ENCODE data around the gene SLC39A3.

SLC39A3 gene

DNA sequence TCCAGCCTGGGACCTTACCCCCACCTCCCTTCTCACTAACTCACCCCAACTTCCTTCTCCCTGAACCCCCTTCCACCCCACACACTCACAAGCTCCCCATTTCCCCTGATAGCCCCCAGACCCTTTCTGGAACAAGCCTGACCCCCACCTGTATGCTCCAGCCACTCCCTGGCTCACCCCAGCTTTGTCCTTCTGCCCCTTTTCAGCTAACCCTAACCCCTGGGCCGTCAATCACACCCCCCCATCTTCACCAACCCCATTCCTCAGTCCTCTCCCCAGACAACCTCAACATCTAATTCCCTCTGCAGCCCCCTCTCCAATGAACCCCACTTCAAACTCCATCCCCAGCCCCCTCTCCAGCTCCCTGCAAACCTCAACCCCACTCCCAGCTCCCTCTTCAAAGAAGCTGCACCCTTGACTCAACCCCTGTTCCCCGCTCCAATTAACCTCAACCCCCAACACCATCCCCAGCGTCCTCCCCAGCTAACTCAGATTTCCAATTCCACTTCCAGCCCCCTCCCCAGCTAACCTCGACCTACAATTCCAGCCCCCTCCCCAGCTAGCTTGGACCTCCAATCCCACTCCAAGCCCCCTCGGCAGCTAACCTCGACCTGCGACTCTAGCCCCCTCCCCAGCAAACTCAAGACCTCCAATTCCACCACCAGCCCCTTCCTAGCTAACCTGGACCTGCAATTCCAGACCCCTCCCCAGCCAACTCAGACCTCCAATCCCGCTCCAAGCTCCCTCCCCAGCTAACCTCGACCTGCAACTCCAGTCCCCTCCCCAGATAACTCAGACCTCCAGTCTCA, 38.3 kb downstream of the SLC39A3 start:
- TF ChIP-seq GATA2 (IDR thresholded peaks at IDR 0.05; ENCODE audit: low read depth, low read length) (no peak), GATA3 (IDR thresholded peaks at IDR 0.05; ENCODE audit: low read depth, low read length) (no peak)

DNA sequence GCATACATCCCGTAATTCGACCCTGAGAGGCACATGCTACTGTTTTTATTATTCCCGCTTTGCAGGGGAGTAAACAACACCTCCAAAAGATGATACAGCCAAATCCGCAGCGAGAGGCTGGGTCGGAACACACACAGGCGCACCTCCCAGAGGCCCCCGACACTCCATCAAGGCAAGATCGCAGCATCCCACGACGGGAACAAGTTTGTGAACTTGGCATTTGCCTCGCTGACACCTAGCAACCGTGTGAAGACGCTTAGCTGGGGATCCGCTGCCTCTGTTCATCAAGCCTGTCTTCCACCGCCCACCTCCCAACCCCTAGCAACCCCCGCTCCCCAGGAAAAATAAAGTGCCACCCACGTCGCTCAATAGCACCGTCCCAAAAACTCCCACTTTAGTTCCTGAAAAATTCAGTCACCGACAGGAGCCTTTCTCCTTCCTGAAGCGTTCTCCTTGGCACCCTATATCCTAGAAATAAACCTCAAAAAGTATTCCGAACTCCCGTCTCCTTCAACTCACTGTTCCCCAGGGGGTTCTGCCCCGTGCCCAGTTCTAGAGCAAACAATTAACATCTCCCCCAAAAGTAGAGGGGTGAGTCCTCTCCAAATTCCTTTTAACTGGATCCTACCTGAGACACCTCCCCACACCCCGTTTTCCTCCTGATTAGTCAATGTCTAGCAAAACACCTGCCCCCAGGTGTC, 39.0 kb downstream of the SLC39A3 start:
- TF ChIP-seq GATA3 (IDR thresholded peaks at IDR 0.05; ENCODE audit: low read depth, low read length) (no peak), GATA2 (IDR thresholded peaks at IDR 0.05; ENCODE audit: low read depth, low read length) (no peak)

DNA sequence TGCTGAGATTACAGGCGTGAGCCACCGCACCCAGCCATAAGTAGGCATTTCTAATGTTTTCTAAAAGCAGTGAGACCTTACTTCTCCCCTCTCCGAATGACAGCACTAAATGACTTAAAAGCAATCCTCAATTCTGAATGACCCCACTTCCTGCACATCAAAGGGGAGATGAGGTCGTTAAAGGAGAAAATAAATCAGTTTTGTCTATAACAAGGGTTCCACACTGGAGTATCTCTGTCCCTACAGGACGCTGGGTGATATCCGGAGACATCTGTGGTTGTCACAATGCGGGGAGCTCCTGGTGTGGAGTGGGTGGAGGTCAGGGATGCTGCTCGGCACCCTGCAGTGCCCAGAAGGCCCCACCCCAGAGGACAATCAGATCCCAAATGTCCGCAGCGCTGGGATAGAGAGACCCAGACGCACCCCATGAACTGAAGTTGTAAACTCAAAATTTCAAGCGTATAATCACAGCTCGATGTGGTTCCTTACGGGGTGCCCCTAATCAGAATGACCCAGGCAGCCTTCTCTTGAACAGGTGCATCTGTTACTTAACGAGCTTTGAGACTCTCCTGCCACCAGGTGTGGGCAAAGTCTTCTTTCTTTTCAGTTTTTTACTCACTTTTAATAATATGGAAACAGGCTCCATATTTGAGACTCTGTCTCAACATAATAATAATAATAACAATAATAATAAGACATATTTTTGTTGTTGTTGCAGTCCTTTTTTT, 40.2 kb downstream of the SLC39A3 start:
- TF ChIP-seq GATA2 (IDR thresholded peaks at IDR 0.05; ENCODE audit: low read depth, low read length) (no peak), GATA3 (IDR thresholded peaks at IDR 0.05; ENCODE audit: low read depth, low read length) (no peak)

DNA sequence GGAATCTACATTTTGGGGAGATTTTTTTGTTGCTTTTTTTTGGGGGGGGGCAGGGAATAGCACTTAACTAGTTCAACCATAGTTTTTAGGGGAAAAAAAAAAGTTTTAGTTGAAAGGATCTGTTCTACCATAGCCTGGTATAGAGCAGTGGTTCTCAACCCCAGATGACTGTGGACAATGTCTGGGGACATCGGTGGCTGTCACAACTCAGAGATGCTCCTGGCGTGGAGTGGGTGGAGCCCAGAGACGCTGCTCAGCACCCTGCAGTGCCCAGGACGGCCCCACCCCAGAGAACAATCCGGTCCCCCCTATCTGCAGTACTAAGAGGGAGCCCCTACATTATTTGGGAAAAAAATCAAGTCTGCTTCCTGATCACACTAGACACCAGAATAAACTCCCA, 45.6 kb downstream of the SLC39A3 start:
- TF ChIP-seq GATA3 (IDR thresholded peaks at IDR 0.05; ENCODE audit: low read depth, low read length): no peak
- TF ChIP-seq GATA2 (IDR thresholded peaks at IDR 0.05; ENCODE audit: low read depth, low read length): no peak

DNA sequence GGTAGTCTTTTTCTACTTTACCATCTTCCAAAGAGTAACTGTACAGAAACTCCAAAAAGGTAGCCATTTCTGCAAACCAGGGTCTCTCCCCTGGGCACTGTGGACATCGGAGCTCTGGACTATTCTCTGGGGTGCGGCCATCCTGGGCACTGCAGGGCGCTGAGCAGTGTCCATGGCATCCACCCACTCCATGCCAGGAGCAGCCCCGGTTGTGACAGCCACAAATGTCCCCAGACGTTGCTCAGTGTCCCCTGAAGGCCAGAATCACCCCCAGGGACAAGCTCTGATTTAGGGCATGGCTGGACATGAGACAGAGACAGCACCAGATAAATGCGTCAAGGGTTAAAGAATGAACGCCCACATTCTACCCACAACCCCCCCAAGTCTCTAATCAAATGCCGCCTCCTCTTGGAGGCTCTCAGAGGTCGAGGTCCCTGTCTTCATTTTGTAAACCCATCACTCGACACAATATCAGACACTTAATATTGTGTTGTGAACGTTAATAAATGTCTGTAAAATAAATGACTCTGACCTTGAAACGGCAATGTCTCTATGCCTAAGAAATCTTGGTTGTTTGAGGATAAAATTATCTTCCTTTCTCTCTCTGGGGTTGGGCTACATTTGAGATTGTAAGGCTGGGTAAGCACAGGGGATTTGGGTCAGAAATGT, 46.2 kb downstream of the SLC39A3 start:
- TF ChIP-seq GATA3 (IDR thresholded peaks at IDR 0.05; ENCODE audit: low read depth, low read length) (no peak), GATA2 (IDR thresholded peaks at IDR 0.05; ENCODE audit: low read depth, low read length) (no peak)

DNA sequence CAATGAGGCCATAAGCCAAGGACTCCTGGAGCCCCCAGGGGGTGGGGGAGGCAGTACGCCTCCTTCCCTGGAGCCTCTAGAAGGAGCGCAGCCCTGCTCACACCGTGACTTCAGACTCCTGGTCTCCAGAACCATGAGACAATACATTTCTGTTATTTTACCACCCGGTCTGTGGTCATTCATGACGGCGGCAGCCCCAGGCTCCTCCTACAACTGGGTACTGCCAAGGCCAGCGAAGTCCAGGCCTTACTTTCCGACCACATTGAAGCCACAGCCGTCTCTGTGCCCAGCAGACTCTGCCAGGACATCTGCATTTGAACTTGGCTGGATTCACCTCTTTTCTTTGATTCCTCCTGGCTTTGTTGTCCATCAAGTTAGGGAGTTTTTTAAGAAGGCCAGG, 47.9 kb downstream of the SLC39A3 start:
- TF ChIP-seq GATA3 (IDR thresholded peaks at IDR 0.05; ENCODE audit: low read depth, low read length) (no peak), GATA2 (IDR thresholded peaks at IDR 0.05; ENCODE audit: low read depth, low read length) (no peak)

DNA sequence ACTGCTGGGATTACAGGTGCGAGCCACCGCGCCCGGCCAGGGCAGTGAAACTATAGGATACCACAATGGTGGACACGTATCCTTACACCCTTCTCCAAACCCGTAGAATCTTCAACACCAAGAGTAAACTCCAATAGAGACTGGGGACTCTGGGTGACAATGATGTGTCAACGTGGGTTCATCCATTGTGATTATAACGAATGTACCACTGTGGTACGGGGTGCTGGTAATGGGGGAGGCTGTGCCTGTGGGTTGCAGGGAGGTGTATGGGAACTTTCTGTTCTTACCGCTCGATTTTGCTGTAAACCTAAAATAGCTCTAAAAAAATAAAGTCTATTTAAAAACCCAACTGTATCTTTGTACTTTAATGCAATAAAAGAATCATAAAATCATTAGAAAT, 49.0 kb downstream of the SLC39A3 start:
- TF ChIP-seq GATA2 (IDR thresholded peaks at IDR 0.05; ENCODE audit: low read depth, low read length): no peak

DNA sequence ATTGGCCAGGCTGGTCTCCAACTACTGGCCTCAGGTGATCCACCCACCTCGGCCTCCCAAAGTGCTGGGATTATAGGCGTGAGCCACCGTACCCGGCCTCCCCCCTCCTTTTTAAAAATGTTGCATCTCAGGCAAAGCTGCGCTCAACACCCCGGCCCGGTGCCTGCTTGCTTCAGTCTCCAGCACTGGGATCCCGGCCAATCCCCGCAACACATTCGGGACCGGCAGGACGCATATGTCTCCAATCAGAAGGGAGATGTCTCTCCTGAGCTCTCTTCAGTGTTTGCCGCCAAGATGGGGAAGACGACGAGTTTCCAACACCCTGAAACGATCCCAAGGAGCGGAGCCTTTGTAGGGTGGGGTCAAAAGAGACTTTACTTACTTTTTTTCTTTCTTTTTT, 53.5 kb downstream of the SLC39A3 start:
- no peak for TF ChIP-seq GATA2 (IDR thresholded peaks at IDR 0.05; ENCODE audit: low read depth, low read length)
- TF ChIP-seq GATA3 (IDR thresholded peaks at IDR 0.05; ENCODE audit: low read depth, low read length): no peak

DNA sequence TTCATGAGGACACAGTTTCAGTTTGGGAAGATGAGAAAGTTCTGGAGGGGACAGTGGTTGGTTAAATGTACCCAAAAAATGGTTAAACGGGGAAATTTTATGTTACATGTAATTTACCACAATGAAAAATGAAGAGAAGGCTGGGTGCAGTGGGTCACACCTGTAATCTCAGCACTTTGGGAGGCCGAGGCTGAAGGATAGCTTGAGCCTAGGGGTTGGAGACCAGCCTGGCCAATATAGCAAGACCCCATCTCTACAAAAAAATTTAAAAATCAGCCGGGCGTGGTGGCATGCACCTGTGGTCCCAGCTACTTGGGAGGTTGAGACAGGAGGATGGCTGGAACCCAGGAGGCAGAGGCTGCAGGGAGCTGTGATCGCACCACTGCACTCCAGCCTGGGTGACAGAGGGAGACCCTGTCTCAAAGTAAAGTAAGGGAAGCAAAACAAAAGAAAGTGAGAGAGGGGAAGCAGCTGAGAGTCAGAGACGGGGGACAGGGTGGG, 54.6 kb downstream of the SLC39A3 start:
- no peak for TF ChIP-seq GATA2 (IDR thresholded peaks at IDR 0.05; ENCODE audit: low read depth, low read length)
- TF ChIP-seq GATA3 (IDR thresholded peaks at IDR 0.05; ENCODE audit: low read depth, low read length): no peak

DNA sequence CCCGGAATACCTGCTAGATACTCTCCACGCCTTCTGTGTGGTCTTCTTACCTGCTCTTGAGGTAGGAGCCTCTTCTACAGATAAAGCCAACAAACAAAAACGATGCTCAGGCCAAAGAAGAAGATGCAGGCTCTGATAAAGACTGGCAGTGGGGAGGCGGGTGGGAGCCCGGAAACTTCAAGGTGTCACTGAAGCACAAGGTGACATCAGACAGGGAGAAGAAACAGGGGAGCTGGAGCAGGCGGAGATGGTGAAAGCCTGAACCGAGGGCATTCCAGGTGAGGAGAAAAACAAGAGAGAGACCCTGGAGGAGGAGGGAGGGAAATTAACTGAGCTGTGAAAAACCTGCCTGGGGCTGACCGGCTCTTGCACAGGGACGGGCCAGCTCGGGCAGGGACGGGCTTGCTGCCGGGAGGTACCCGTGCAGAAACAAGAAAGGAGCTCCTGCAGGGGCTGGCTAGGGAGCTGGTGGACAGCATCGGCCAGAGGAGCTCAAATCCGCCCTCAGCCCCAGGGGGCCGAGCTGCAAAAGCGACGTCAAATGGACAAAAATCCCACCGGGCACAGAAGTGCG, 56.3 kb downstream of the SLC39A3 start:
- TF ChIP-seq GATA3 (IDR thresholded peaks at IDR 0.05; ENCODE audit: low read depth, low read length): no peak
- TF ChIP-seq GATA2 (IDR thresholded peaks at IDR 0.05; ENCODE audit: low read depth, low read length): no peak

Data from SH-SY5Y (cell line).